ENCODE measurements around the gene USP40.

USP40 gene

GRCh38 chr2:233458031-233458610 lies 108.5 kb downstream of the USP40 start:
- no peak for DNase-seq

GRCh38 chr2:233457356-233457755 lies 109.2 kb downstream of the USP40 start:
- no peak for DNase-seq

GRCh38 chr2:233456934-233457333 lies 109.6 kb downstream of the USP40 start:
- DNase-seq: no peak

GRCh38 chr2:233456111-233456510 lies 110.5 kb downstream of the USP40 start:
- DNase-seq: no peak

GRCh38 chr2:233455491-233455890 lies 111.1 kb downstream of the USP40 start:
- DNase-seq: no peak

- DNase-seq: no peak
These were observed 111.6 kb downstream of the USP40 start for GRCh38 chr2:233455006-233455405.

- no peak for DNase-seq
These were observed 112.7 kb downstream of the USP40 start for GRCh38 chr2:233453916-233454315.

GRCh38 chr2:233453111-233453915 lies 113.3 kb downstream of the USP40 start:
- no peak for DNase-seq

- DNase-seq: no peak
These were observed 114.6 kb downstream of the USP40 start for GRCh38 chr2:233451950-233452349.

- DNase-seq: no peak
These were observed 115.6 kb downstream of the USP40 start for GRCh38 chr2:233450864-233451575.

GRCh38 chr2:233449921-233450863 lies 116.4 kb downstream of the USP40 start:
- no peak for DNase-seq

- no peak for DNase-seq
These were observed 117.3 kb downstream of the USP40 start for GRCh38 chr2:233449081-233449901.

GRCh38 chr2:233448575-233448974 lies 118.0 kb downstream of the USP40 start:
- DNase-seq: no peak

GRCh38 chr2:233448220-233448559 lies 118.4 kb downstream of the USP40 start:
- DNase-seq: no peak

GRCh38 chr2:233447506-233448219 lies 118.9 kb downstream of the USP40 start:
- no peak for DNase-seq

GRCh38 chr2:233446606-233447305 lies 119.8 kb downstream of the USP40 start:
- DNase-seq: no peak

- DNase-seq: no peak
These were observed 120.5 kb downstream of the USP40 start for GRCh38 chr2:233446121-233446520.

- no peak for DNase-seq
These were observed 121.3 kb downstream of the USP40 start for GRCh38 chr2:233445152-233445830.

GRCh38 chr2:233444501-233444900 lies 122.1 kb downstream of the USP40 start:
- no peak for DNase-seq

Measured in bone marrow (tissue), 2 donors.